NCI-H1694 (cell line): Measurements from ENCODE around the gene C1orf174.

Source experiments
- DNase-seq: peaks from one replicate; lab custom pipeline; 2025; lab: John Stamatoyannopoulos, UW

The C1orf174 gene

DNA sequence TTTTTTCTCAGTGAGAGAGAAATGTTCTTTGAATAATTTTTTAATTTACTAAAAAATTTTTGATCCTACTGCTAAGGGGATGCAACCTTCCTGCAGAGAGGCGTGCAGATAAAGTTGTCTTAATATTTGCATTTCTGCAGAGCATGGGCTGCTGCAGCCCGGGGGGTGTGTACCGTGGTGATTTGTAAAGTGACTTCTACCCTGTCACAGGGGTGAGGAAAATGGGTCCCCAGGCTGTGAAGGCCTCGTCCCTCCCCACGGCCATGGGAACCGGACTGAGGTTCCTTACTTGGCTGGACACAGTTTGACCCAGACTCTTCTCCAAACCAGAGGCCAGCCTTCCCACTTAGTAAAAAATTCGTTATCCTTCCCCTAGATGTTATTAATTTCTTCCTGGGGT, 9.5 kb upstream of the C1orf174 start:
- DNase-seq: no peak

DNA sequence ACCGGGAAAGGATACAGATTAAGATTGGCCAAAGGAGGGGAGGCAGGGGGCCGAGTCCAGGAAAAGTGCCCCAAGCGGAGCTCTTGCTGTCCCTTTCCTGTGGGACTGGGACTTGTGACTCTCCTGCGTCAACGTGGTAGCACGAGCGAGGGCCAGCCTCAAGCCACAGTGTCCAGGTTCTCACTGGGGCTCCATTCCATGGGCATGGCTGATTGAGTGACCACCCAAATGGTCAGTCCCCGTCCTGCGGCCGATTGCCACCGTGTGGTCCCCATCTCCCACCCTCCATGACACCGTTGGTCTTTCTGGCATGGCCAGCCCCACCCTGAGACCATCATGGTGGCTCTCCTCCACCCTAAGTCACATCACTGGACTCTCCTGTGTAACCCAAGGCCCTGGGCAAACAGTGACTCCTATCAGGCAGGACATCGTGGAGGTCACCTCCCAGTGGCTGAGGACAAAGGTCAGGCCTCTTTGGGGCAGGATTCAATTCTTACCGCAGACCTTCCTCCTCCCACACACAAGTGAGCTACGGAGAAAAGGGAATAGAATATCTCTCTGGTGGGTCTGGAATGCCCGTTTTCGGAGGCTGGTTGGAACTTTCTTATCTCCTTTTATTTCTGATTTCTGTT, 8.9 kb upstream of the C1orf174 start:
- DNase-seq: no peak

DNA sequence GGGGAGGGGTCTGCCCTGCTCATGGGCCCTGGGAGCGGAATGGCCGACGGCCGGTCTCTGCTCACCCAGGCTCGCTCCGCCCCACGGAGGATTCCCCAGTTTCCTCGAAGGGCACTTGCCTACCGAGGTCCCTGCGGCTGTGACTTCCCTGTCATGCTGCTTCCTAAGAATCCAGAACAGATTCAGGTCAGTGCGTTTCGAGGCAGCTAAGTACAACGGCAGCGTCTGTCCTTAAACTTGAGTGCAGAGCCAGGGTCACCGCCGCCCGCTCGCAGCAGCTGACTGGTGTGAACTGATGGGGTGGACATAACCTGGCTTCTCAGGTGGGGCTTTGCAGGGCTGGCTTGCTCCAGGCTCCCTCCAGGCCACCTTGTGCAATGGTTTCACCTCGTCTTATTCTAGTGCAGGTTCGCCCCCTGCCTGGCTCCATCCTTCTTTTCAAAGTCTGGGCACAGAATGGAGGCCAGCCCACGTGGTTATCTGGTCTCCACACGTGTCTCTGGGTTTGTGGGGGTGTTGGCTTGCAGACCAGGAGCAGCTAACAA, 7.6 kb upstream of the C1orf174 start:
- no peak for DNase-seq

DNA sequence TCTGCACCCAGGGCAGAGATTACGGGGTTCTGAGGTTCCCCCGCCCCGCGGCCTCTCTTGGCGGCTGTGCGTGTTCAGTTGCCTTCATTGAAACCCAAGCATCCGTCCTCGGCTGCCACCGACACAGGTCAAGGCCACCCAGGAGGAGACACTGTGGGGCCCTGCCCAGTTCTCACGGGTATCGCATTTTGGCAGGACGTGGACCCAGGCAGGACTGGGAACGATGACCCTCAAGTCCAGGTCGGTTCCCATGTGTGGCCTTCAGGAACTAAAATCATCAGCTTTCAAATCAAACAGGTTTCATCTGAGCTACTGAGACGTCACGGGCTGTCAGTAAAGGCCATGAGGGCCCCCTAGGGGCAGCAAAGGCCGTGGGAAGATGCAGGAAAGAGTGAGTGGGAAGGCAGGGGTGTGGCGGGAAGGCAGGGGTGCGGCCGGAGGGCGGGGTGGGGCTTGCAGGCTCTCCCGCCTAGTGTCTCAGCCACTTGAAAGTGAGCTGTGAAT, 7.0 kb upstream of the C1orf174 start:
- no peak for DNase-seq

DNA sequence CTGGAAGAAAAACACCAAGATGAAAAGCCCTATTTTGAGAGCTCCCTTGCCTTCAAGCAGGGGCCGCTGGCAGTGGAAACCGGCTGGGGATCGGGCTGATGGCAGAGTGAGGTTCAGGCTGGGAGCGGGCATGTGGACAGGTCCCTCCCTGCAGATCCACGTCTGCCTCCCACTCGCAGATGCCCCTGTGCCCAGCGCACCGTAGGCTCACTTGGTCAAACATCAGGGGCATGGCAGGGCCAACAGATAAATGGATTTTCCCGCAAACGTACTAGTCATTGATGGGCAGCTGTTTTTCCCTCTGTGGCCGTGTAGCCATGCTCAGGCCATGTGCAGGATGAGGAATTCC, 6.6 kb upstream of the C1orf174 start:
- DNase-seq: no peak

DNA sequence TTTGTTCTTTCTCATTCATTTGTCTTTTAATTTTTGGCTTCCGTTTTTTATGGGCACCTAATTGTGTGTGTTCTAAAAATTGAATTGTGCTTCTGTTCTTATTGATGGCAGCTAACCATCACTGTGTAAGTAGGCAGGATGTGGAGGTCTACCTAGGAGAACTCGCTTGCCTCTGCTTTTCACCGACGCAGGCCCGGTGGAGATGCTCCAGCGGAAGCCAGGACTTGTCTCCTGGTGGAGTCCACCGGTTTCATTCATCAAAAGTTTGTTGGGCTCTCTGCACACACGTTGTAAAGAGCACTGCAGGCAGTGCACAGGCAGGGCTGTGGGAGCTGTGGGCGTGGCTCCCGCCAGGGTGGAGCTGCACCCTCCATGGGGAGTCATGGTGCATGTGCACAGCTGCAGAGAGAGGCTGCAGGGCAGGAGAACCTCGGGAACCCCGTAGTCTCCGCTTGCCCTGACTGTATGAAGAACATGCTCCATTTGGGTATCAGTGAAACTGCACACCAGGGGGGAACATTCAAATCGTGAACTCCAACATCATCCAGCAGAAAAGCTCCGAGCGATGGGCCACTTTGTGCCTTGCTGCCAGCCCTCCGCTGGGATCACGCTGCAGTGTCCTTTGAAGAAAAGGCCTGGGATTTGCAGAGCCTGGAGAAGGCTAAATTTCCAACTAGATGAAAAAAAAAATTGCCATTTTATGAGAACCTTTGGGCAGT, 6.0 kb upstream of the C1orf174 start:
- no peak for DNase-seq

DNA sequence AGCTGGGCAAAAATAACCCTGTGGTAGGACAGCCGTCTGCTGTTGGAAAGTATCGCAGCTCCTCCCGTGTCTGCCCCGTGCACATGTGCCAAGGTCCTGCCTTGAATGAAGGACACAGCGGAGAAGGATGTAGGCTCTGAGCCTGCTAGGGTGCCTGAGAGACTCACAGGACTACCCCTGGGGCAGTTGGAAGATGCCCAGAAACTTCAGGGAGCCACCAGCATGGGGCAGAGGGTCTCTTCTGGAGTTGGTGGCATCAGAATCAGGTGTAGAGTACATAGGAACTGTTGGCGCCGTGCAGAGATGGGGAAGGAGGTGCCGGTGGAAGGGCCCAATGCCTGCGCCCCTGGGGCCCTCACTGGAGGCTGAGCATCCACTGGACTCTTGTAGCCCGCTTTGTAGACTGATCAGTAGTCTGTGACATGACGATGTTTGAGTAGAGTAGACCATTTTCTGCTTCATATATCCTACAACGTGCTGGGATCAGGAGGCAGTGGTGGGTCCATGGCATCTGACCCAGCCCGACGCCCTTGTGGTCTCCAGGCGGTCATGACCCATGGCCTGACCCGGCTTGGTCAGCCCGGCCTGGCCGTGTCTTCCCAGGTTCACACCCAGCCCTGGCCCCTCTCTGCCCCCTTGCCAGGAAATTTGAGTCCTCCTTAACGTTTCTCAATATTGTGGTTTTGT, 5.3 kb upstream of the C1orf174 start:
- DNase-seq: no peak

DNA sequence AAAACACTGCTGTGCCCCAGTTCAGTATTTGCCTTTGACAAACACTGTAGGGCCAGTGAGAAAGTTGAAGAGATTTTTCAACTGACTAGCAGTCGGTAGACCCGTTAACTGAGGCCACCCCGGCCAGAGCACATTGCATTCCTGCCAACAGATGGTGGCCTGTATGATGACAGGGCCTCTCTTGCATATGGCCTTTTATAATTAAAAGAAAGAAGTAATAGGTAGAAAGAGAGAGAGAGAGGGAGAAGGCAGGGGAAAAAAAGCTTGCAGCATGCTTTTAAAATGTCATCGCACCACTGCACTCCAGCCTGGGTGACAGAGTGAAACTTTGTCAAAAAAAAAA, 4.7 kb upstream of the C1orf174 start:
- no peak for DNase-seq

DNA sequence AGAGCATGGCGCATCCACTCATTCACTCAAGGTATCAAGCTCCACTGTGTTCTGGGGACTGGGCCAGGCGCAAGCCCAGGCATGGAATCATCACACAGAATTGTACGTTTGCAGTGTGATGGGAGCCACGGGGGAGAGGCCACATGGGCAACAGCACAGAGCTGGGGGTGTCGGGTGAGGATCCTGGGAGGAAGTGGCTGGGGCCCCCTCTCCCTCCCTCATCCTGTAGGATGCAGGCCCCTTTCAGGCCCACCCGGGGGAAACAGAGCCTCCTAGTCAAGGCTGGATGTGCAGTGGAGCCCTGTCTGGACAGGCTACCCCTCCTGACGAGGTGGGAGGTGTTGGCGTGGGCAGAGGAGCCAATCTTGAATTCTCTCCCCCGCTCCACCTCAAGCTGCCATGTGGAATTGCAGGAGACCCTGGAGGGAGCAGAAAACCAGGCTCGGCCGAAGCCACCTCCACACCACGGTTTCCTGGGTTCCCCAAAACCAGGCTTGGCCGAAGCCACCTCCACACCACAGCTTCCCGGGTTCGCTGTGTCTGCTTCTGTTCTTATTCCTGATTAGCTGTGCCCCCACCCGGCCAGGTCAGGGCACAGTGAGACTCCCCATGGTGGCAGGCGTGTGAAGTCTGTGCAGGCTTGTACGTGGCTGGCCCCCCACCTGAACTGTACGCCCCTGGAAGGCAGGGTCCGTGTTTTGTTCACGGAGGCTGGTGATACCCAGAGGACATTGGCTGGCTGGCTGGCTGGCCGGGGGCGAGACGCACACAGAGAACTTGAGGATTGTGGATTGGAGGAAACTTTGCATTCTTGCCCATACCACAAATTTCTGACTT, 4.2 kb upstream of the C1orf174 start:
- DNase-seq: no peak

DNA sequence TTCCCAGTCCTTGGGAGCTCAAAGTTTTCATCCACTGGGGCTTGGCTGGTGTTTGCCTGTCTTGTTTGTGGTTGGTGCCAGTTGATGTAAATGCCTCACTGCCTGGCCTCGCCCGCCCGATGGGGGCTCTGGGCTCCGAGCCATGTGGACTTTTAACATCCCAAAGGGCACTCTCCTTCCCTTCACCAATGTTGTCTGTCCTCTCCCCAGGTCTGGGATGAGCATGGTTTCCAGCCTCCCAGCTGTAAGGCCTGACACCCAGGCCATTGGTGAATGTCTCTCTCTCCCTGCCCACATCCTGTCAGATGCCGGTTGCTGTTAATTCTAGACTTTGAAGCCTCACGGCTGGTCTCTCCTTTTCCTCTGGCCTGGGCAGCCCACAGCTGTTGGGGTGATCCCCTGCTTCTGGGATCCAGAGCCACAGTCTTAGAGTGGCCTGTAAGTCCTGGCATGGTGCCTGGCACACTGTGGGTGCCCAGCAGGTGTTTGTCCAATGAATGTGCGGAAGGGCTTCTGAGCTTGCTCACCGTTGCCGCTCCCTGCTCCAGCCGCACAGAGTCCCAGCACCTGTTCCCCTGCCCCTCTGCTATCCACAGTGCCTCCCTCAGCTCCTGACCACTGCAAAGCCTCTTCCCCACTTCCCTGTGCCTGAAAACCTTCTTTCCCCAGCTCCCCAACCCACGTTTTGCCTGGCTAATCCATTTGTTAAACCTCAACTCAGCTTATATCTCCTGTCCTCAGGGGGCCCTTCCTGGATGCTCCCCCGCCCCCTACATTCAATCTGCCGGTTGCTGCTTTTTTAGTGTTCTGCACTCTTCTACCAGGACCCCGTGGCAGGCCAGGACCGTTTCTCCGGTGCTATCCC, 3.3 kb upstream of the C1orf174 start:
- DNase-seq: no peak

DNA sequence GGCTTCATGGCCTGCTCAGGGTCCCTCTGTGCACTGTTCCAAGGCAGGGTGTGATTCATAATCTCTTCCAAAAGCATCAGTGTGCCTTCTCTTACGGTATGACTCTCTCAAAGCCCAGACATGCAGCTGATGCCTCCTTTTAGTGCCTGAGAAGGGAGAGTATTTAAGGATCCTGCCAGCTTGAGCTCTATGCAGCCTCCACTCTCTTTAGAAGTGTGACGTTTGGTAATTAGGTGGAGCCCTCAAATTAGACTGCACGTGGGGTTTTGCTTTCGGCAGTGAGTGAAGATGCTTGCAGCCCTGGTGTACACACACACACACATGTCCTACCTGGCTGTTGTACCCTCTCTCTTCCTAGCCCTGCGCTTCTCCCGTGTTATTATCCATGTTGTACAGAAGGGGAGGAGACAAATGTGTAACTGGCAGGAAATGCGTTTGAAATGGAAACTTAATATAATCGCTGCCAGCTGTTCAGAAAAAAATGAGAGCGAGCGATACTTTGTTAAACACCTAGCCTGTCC, 2.6 kb upstream of the C1orf174 start:
- DNase-seq: no peak

DNA sequence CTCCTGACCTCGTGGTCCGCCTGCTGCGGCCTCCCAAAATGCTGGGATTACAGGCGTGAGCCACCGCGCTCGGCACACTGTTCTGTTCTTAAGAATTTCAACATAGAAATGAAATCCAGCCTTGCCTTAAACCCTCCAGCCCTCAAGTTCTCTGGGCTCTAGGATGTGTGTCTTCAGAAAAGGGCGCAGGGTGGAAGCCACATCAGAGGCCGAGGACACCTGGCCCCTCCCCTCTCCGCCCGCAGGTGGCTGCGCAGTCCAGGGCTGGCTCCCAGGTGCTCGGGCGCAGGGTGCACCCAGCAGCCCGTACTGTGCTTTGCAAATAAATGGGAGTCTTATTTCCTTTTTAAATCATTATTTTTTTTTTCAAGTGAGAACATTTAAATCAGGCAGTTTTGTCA, 2.0 kb upstream of the C1orf174 start:
- DNase-seq: no peak

DNA sequence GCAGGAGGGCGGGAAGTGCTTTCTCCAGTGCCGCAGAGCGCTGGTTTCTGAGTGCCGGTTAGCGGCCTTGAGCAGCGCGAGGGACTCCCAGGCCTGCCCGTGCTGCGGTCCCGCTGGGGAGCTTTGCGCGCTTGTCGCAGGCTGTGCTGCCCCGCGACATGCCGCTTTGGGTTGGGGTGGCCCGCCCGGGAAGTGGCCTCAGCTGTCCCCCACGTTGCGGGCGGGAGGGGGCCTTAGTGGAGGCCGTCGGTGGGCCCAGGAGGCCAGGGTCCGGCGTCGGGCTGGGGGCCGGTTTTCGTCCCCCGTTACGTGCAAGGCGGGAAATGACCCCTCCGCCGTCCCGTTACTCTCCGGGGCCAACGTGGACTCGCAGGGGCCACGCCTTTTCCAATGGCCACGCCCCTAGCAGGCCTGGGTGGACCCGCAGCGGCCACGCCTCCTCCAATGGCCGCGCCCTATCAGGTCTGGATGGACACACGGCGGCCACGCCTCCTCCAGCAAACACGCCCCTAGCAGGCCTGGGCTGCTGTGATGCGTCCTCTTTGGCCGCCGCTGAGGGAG, 977 bp upstream of the C1orf174 start:
- DNase-seq: peak; percentile 23

DNA sequence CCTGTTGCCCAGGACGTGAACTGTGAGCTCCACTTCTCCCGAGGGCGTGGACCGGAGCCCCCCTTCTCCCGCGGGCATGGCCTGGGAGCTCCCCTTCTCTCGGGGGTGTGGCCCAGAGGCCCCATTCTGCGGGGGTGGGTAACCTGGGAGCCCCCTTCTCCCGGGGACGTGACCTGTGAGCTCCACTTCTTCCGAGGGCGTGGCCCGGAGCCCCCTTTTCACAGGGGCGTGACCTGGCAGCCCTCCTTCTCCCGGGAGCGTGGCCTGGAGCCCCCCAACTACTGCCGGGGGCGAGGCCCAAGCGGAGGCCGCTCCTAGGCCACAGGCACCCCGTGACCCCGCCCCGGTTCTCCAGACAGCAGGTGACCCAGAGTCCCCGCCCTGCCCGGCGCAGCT, 320 bp downstream of the C1orf174 start:
- no peak for DNase-seq

DNA sequence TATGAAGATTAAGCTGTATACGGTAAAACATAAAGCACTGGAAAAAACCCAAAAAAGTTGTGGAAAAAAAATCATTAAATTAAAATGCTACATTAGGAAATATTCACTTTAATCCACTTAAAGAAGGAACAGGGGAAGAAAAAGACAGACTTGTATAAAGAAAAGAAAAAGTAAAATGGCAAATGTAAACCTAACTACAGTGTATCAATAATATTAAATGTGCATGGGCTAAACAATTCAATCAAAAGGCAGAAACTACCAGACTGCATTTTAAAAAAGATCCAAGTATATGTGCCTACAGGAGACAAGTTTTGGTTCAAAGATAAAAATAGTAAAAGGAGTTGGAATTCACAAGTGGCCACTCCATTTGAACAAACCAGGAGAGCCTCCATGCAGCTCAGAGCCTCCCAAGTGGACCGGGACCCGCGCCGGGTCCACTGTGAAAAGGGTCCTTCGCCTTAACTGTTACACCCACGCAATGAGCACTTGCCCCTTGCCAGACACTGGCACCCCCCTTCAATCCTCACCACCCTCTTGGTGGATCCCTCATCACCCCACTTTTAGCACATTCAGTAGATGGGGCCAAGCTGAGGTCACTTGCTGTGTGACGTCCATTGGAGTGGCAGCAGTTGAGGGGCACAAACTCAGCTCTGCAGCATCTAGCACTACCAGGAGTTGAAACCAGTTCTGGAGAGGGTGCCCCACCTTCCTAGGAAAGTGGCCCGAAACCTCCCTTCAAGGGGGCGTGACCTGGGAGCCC, 898 bp downstream of the C1orf174 start:
- DNase-seq: no peak

DNA sequence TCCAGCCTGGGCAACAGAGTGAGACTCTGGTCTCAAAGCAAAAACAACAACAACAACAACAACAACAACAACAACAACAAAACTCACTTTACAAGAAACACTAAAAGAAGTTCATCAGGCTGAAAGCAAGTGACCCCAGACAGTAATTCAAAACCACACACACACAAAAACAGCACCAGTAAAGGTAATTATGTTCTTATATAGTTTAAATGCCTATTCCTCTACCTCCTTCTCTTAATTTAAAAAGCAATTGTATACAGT, 1.7 kb downstream of the C1orf174 start:
- DNase-seq: no peak

DNA sequence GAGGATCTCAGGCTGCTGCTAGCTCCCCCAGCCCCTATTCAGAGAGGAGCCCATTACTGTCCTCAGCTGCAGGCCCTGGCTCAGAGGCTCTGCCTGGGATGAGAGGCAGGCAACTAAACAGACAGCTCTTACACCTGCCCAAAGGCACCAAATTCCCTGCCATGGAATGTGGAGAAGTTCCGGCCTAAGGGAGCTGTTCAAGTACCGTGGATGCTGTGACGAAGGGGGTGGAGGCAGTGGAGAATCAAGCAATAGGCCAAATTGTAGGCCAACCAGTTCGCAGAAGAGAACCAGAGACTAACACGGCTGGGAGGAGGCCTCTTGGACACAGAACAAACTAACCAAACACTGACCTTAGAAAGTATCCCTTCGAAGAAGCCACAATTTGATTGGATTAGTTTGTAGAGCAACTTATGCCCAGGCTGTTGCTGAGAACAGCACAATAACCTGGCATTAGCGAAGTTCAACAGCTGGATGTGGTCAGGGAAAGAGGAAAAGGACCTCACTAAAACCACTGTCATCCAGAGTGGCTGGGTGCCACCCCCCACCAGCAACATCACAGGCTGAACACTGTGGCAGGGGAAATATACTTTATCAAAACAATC, 3.6 kb downstream of the C1orf174 start:
- no peak for DNase-seq

DNA sequence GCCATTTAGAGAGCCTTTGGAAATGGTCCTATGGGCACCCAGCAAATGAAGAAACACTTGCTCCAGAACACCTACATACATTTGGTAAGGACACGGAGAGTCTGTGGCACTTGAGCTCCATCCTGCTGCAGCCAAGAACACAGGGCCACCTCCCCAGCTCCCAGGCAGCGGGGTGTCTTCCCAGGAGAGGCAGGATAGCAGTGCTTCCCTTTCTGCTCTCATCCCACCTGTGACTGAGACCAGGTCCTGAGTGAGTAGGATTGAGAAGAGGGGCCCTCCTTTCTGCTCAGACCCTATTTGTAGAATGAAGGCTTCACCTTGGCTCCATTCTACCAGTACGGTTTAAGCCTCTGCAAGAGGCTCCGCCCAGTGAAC, 4.1 kb downstream of the C1orf174 start:
- DNase-seq: no peak

DNA sequence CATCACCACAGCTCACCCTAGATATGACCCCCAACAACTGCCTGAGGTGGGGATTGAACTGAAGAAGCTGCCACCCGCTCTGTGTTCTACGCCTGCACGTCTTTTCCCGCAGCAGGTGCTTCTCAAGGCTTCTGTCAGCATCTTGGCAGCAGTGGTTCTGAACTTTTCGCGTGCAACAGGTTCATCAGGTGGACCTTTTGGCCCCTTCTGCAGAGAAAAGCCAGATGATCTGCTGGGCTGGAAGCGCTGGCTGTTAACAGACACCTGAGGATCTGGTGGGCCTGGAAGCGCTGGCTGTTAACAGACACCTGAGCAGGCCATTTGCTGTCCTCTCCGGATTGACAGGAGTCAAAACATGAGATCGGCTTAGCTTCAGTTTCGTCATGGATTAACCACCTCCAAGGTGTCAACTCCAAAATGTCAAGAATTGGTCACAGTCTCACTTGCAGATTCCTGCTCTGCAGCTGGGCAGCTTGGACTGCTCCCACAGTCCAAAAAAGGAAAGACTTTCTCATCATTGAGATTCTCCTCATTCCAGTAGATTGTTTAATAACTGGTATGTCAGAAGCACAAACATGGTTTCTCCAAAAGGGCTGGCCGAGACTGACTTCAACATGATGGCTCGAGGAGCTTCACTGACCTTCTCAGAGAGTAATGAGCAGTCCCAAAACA, 4.7 kb downstream of the C1orf174 start:
- DNase-seq: no peak
